Activated CD4-positive, alpha-beta T cell treated with anti-CD3 and anti-CD28 coated beads, Interleukin-2, amount 10 ng/mL, durations not matched to agents 7 days and 5 days (primary cell): ENCODE data around the gene POLR2J2. TPM values are rescaled to one million over a fixed set of nuclear protein-coding genes. Genes with fewer than 3 reads are reported as not detected.
"Not testable (repeated sequence)": the region's sequence is repeated elsewhere in the genome, so short reads cannot be mapped to it uniquely, and the experiment has no call there.

Source experiments
- CTCF ChIA-PET: fragments of 350-600 bp; sonication (Branson Sonifier 250); formaldehyde crosslinking; loops from one replicate; lab custom pipeline; 2021; ENCODE audit warnings: antibody characterized with exemption; lab: Charles Lee
- POLR2A ChIA-PET: fragments of 350-600 bp; sonication (Branson Sonifier 250); formaldehyde crosslinking; loops from one replicate; lab custom pipeline; 2021; ENCODE audit warnings: antibody characterized with exemption; lab: Charles Lee
- DNase-seq: peaks from one replicate; pipeline ENCODE4 v3.0.0-alpha.2; 2020
- H3K27ac Mint-ChIP-seq: one replicate; pipeline ENCODE4 v1.8.0; 2021; ENCODE audit warnings: mild to moderate bottlenecking, moderate library complexity, mixed read lengths
- H3K27me3 Mint-ChIP-seq: one replicate; pipeline ENCODE4 v1.8.0; 2021; ENCODE audit warnings: mixed read lengths
- H3K36me3 Mint-ChIP-seq: one replicate; pipeline ENCODE4 v1.8.0; 2021; ENCODE audit warnings: low read depth, mixed read lengths
- H3K4me1 Mint-ChIP-seq: one replicate; pipeline ENCODE4 v1.8.0; 2021; ENCODE audit warnings: mixed read lengths
- H3K4me3 Mint-ChIP-seq: one replicate; pipeline ENCODE4 v1.8.0; 2021; ENCODE audit warnings: mild to moderate bottlenecking, moderate library complexity, mixed read lengths
- H3K9me3 Mint-ChIP-seq: one replicate; pipeline ENCODE4 v1.8.0; 2021; ENCODE audit warnings: mixed read lengths
- total RNA-seq, 2 experiments: library from RNA; stranded (reverse); gene quantifications; one replicate each; pipeline ENCODE4 v1.2.3, GENCODE V29; 2021

POLR2J2 gene
- total RNA-seq, 2 experiments from 2014 or later: 36.6 to 37.4 TPM

- H3K27me3 Mint-ChIP-seq, H3K4me3 Mint-ChIP-seq, DNase-seq, H3K9me3 Mint-ChIP-seq, POLR2A ChIA-PET, H3K4me1 Mint-ChIP-seq, H3K27ac Mint-ChIP-seq, H3K36me3 Mint-ChIP-seq, CTCF ChIA-PET: not testable (repeated sequence)
Observed at GRCh38 chr7:102642691-102643090, 28.8 kb downstream of the POLR2J2 start, which contains the start of gene UPK3BL1. Gene UPK3BL1, minus strand, starts transcription at chr7:102642791. Its CDS starts 50 bp downstream, at chr7:102642741.

- POLR2A ChIA-PET: not testable (repeated sequence)
Observed at GRCh38 chr7:102638848-102639247, 32.6 kb downstream of the POLR2J2 start.

GRCh38 chr7:102636956-102637355 is 34.5 kb downstream of the POLR2J2 start:
- H3K27ac Mint-ChIP-seq, POLR2A ChIA-PET, H3K27me3 Mint-ChIP-seq, DNase-seq, H3K4me1 Mint-ChIP-seq, CTCF ChIA-PET, H3K9me3 Mint-ChIP-seq, H3K36me3 Mint-ChIP-seq, H3K4me3 Mint-ChIP-seq: not testable (repeated sequence)

More at GRCh38 chr7:102638848-102639247, 32.6 kb downstream of the POLR2J2 start:
- H3K36me3 Mint-ChIP-seq, H3K27ac Mint-ChIP-seq, CTCF ChIA-PET, H3K9me3 Mint-ChIP-seq, DNase-seq, H3K4me3 Mint-ChIP-seq, H3K4me1 Mint-ChIP-seq, H3K27me3 Mint-ChIP-seq: not testable (repeated sequence)

GRCh38 chr7:102635354-102635753 is 36.1 kb downstream of the POLR2J2 start:
- H3K9me3 Mint-ChIP-seq, CTCF ChIA-PET, H3K4me3 Mint-ChIP-seq, POLR2A ChIA-PET, H3K36me3 Mint-ChIP-seq, H3K27ac Mint-ChIP-seq, H3K4me1 Mint-ChIP-seq, H3K27me3 Mint-ChIP-seq, DNase-seq: not testable (repeated sequence)

- H3K4me1 Mint-ChIP-seq, H3K27me3 Mint-ChIP-seq, H3K9me3 Mint-ChIP-seq, DNase-seq, CTCF ChIA-PET, H3K4me3 Mint-ChIP-seq, H3K36me3 Mint-ChIP-seq, POLR2A ChIA-PET, H3K27ac Mint-ChIP-seq: not testable (repeated sequence)
Observed at GRCh38 chr7:102634299-102634698, 37.2 kb downstream of the POLR2J2 start.

- DNase-seq, H3K4me3 Mint-ChIP-seq, H3K36me3 Mint-ChIP-seq, H3K9me3 Mint-ChIP-seq, H3K27ac Mint-ChIP-seq, H3K27me3 Mint-ChIP-seq, H3K4me1 Mint-ChIP-seq, CTCF ChIA-PET, POLR2A ChIA-PET: not testable (repeated sequence)
Observed at GRCh38 chr7:102630622-102631021, 40.8 kb downstream of the POLR2J2 start.

- H3K36me3 Mint-ChIP-seq, H3K4me1 Mint-ChIP-seq, H3K27me3 Mint-ChIP-seq, H3K4me3 Mint-ChIP-seq, POLR2A ChIA-PET, H3K9me3 Mint-ChIP-seq, DNase-seq, CTCF ChIA-PET, H3K27ac Mint-ChIP-seq: not testable (repeated sequence)
Observed at GRCh38 chr7:102627271-102627904, 44.1 kb downstream of the POLR2J2 start.

GRCh38 chr7:102618122-102618521 is 53.3 kb downstream of the POLR2J2 start:
- H3K9me3 Mint-ChIP-seq, H3K4me1 Mint-ChIP-seq, DNase-seq, H3K4me3 Mint-ChIP-seq, POLR2A ChIA-PET, H3K27me3 Mint-ChIP-seq, H3K27ac Mint-ChIP-seq, H3K36me3 Mint-ChIP-seq, CTCF ChIA-PET: not testable (repeated sequence)

GRCh38 chr7:102616507-102617125 is 54.8 kb downstream of the POLR2J2 start, which contains the start of gene RASA4:
Gene RASA4, minus strand, starts transcription at chr7:102616756. Its CDS starts 67 bp downstream, at chr7:102616689.
- H3K27ac Mint-ChIP-seq, H3K9me3 Mint-ChIP-seq, POLR2A ChIA-PET, H3K27me3 Mint-ChIP-seq, H3K4me1 Mint-ChIP-seq, H3K36me3 Mint-ChIP-seq, CTCF ChIA-PET: not testable (repeated sequence)
- H3K4me3 Mint-ChIP-seq: peak within 1 kb of the TSS; percentile 51
- DNase-seq: peak; percentile 42

Other genes with a start within 250 kb of the POLR2J2 start
- gene ORAI2, start 238.1 kb downstream of the POLR2J2 start, total RNA-seq: 10 to 100 TPM; 61.2 to 63.7 TPM
- gene ALKBH4, start 206.8 kb downstream of the POLR2J2 start, total RNA-seq: 10 to 100 TPM; 10.5 to 12.9 TPM
- gene LRWD1, start 206.7 kb downstream of the POLR2J2 start, total RNA-seq: 10 to 100 TPM; 18.2 to 20.5 TPM
- gene POLR2J, start 192.7 kb downstream of the POLR2J2 start, total RNA-seq: 10 to 100 TPM; 44.3 to 56.4 TPM
- 10 to 100 TPM; 23.2 to 26.9 TPM for gene RASA4B, start 153.9 kb downstream of the POLR2J2 start, total RNA-seq
- gene UPK3BL2, start 128.0 kb downstream of the POLR2J2 start, total RNA-seq: 10 to 100 TPM; 44.9 to 52.4 TPM
- gene SPDYE2, start 120.4 kb downstream of the POLR2J2 start, total RNA-seq: under 1 TPM in 1 of 2 experiments, not detected in 1; 0.15 TPM
- 10 to 100 TPM; 53.2 to 53.8 TPM for gene POLR2J3, start 99.1 kb downstream of the POLR2J2 start, total RNA-seq
- gene RASA4, start 54.9 kb downstream of the POLR2J2 start, total RNA-seq: 10 to 100 TPM; 19.7 to 21.1 TPM
- 1 to 10 TPM in 1 of 2 experiments, not detected in 1; 9.4 TPM for gene UPK3BL1, start 28.9 kb downstream of the POLR2J2 start, total RNA-seq
- not detected for gene SPDYE2B, start 21.3 kb downstream of the POLR2J2 start, total RNA-seq
- 1 to 10 TPM; 8.3 to 8.4 TPM for gene FAM185A, start 77.3 kb upstream of the POLR2J2 start, total RNA-seq
- under 1 TPM; 0.30 to 0.58 TPM for gene LRRC17, start 241.3 kb upstream of the POLR2J2 start, total RNA-seq